Gastrocnemius medialis (tissue), 4 donors: ENCODE measurements around the gene PASD1.
"Not testable (repeated sequence)": the region's sequence is repeated elsewhere in the genome, so short reads cannot be mapped to it uniquely, and the experiment has no call there.

Source experiments
- POLR2A ChIP-seq, 2 donors: fragments of 450-650 bp; IDR thresholded peaks; one replicate each; pipeline ENCODE4 v1.6.1; 2017; ENCODE audit warnings: antibody characterized with exemption in 2 of 2, mild to moderate bottlenecking in 2 of 2, moderate library complexity in 2 of 2
- TF ChIP-seq, protein P1 (sequence below), 5 experiments: fragments of 450-650 bp in 3 of 5; fragments of 200-600 bp in 2 of 5; sonication (generic) in 2 of 5; IDR thresholded peaks in 4 of 5; conservative IDR thresholded peaks in 1 of 5; 1 replicate in 4 of 5; 2 replicates in 1 of 5; pipeline ENCODE4 v1.5.1; 2016 to 2019; ENCODE audit warnings: antibody characterized with exemption in 5 of 5, mild to moderate bottlenecking in 3 of 5, moderate library complexity in 3 of 5

DNA sequence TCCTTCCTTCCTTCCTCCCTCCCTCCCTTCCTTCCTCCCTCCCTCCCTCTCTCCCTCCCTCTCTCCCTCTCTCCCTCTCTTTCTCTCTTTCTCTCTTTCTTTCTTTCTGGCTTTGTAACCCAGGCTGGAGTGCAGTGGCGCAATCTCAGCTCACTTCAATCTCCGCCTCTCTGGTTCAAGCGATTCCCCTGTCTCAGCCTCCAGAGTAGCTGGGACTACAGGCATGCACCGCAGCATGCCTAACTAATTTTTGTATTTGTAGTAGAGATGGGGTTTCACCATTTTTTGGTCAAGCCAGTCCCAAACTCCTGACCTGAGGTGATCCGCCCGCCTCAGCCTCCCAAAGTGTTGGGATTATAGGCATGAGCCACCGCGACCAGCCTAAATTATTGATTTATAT is 133.6 kb downstream of the PASD1 start:
- TF ChIP-seq, protein P1, sequence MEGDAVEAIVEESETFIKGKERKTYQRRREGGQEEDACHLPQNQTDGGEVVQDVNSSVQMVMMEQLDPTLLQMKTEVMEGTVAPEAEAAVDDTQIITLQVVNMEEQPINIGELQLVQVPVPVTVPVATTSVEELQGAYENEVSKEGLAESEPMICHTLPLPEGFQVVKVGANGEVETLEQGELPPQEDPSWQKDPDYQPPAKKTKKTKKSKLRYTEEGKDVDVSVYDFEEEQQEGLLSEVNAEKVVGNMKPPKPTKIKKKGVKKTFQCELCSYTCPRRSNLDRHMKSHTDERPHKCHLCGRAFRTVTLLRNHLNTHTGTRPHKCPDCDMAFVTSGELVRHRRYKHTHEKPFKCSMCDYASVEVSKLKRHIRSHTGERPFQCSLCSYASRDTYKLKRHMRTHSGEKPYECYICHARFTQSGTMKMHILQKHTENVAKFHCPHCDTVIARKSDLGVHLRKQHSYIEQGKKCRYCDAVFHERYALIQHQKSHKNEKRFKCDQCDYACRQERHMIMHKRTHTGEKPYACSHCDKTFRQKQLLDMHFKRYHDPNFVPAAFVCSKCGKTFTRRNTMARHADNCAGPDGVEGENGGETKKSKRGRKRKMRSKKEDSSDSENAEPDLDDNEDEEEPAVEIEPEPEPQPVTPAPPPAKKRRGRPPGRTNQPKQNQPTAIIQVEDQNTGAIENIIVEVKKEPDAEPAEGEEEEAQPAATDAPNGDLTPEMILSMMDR (IDR thresholded peaks at IDR 0.05 in 4 of 5, conservative IDR thresholded peaks at IDR 0.05 in 1 of 5) = not testable (repeated sequence)
- TF ChIP-seq POLR2A (IDR thresholded peaks at IDR 0.05) = not testable (repeated sequence)
